ENCODE measurements around the gene CCDC167. TPM values are rescaled to one million over a fixed set of nuclear protein-coding genes. Genes with fewer than 3 reads are reported as not detected.

The CCDC167 gene
- total RNA-seq, 1 experiment from 2014 or later: 31.5 TPM

DNA sequence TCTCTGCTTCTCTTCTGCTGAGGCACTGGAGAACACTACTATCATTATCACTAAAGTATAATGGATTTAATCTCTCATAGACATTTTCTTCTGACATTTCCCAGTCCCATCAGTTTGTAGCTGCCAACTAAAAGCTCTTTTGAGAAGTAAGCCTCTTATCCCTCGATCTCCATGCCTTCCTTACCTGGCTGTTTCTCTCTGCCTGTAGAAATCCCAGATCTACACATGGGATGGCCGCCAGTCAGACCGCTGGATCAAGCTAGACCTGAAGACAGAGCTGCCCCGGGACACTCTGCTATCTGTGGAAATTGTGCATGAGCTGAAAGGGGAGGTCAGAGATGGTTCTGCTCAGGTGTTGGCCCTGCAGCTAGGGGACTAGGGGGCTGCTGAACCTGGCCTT is 25.4 kb downstream of the CCDC167 start:
- H3K27ac ChIP-seq (ENCODE audit: low read depth, low read length, poor library complexity, severe bottlenecking): no peak overlapping the region
- no peaks in the 10 kb centered on the region for H3K9me3 ChIP-seq (ENCODE audit: low read depth, low read length, poor library complexity, severe bottlenecking)
- H3K4me3 ChIP-seq (ENCODE audit: low read depth, low read length, poor library complexity, severe bottlenecking): no peak overlapping the region
- TF ChIP-seq EZH2 (IDR thresholded peaks at IDR 0.05; ENCODE audit: borderline replicate concordance, low read depth, low read length, poor library complexity, severe bottlenecking): no peak
- TF ChIP-seq, protein P1, sequence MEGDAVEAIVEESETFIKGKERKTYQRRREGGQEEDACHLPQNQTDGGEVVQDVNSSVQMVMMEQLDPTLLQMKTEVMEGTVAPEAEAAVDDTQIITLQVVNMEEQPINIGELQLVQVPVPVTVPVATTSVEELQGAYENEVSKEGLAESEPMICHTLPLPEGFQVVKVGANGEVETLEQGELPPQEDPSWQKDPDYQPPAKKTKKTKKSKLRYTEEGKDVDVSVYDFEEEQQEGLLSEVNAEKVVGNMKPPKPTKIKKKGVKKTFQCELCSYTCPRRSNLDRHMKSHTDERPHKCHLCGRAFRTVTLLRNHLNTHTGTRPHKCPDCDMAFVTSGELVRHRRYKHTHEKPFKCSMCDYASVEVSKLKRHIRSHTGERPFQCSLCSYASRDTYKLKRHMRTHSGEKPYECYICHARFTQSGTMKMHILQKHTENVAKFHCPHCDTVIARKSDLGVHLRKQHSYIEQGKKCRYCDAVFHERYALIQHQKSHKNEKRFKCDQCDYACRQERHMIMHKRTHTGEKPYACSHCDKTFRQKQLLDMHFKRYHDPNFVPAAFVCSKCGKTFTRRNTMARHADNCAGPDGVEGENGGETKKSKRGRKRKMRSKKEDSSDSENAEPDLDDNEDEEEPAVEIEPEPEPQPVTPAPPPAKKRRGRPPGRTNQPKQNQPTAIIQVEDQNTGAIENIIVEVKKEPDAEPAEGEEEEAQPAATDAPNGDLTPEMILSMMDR (conservative IDR thresholded peaks at IDR 0.05; ENCODE audit: low read depth, low read length): no peak
- ChIA-PET POLR2A (ENCODE audit: low non-redundant PET) (no interaction called here), CTCF (no interaction called here)
- DNase-seq (ENCODE audit: low spot score): no peak
- intact Hi-C loops (cut with micrococcal nuclease; ENCODE audit: unreplicated experiment): no loop called here
- H3K27me3 ChIP-seq (replicated peaks; ENCODE audit: insufficient read depth, low read depth, low read length, poor library complexity): no peaks in the 10 kb centered on the region
- peaks cover 24% of the 10 kb centered on the region for H3K36me3 ChIP-seq (ENCODE audit: insufficient read depth, low read length, poor library complexity, severe bottlenecking)
- H3K4me1 ChIP-seq (ENCODE audit: insufficient read depth, low read length, poor library complexity, severe bottlenecking): no peaks in the 10 kb centered on the region
- BruUV-seq (replicated peaks): no TSS peak

DNA sequence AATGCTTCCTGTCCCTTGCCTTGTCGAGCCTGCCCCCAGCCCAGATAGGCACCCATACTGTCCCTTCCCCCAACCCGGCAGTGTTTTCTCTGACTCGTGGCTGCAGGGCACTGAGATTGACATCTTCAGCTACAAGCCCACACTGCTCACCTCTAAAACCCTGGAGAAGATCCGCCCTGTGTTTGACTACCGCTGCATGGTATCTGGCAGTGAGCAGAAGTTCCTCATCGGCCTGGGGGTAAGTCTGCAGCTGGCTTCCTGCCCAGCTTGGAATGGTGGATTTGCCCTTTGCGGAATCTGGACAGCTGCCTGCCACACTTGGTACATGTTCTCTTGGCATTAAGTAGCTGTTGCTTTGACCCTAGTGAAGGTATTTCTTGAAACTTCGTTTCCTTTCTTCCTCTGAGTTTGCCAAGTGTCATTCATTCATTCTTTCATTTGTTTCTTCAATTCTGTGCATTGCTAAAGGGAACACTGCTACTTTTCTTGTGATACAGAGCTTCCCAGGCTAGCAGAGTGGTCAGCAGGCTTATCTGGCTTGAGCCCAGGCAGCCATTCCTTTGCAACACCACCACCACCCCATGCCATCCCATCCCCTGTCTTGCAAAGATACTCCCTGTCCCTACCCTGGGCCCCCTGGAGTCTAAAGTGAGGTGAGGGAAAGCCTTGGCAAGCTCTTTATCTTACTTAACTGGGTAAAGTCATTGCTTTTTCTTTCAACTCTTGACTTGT is 26.2 kb downstream of the CCDC167 start:
- H3K27ac ChIP-seq (ENCODE audit: low read depth, low read length, poor library complexity, severe bottlenecking): no peak overlapping the region
- H3K36me3 ChIP-seq (ENCODE audit: insufficient read depth, low read length, poor library complexity, severe bottlenecking): peaks cover 18% of the 10 kb centered on the region
- ChIA-PET CTCF (no interaction called here), POLR2A (ENCODE audit: low non-redundant PET) (interaction anchor here (0.7 kb wide), 1 partner anchor 192 kb away, joined by 3 read pairs; no protein-coding TSS in a partner anchor)
- no peak for DNase-seq (ENCODE audit: low spot score)
- TF ChIP-seq, protein P1 (conservative IDR thresholded peaks at IDR 0.05; ENCODE audit: low read depth, low read length): no peak
- no peak for TF ChIP-seq EZH2 (IDR thresholded peaks at IDR 0.05; ENCODE audit: borderline replicate concordance, low read depth, low read length, poor library complexity, severe bottlenecking)
- no TSS peak for BruUV-seq (replicated peaks)
- intact Hi-C loops (cut with micrococcal nuclease; ENCODE audit: unreplicated experiment): no loop called here
- no peaks in the 10 kb centered on the region for H3K9me3 ChIP-seq (ENCODE audit: low read depth, low read length, poor library complexity, severe bottlenecking)
- H3K4me3 ChIP-seq (ENCODE audit: low read depth, low read length, poor library complexity, severe bottlenecking): no peak overlapping the region
- no peaks in the 10 kb centered on the region for H3K4me1 ChIP-seq (ENCODE audit: insufficient read depth, low read length, poor library complexity, severe bottlenecking)
- H3K27me3 ChIP-seq (replicated peaks; ENCODE audit: insufficient read depth, low read depth, low read length, poor library complexity): no peaks in the 10 kb centered on the region

DNA sequence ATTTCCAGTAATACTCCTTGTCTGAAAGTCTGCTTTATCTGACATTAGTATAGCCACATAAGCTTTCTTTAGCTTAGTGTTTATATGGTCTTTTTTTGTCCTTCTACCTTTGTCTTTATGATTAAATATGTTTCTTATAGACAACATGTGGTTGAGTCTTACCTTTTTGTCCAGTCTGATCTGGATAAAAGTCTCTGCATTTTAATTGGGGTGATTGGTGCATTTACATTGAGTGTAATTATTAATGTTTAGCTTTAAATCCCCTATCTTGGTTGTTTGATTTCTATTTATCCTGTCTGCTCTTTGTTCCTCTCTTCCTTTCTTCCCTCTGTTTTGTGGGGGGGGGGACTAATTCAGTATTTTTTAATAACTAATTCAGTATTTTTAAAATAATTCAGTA is 32.0 kb downstream of the CCDC167 start:
- H3K9me3 ChIP-seq (ENCODE audit: low read depth, low read length, poor library complexity, severe bottlenecking): peaks cover 7% of the 10 kb centered on the region
- no TSS peak for BruUV-seq (replicated peaks)
- peaks cover 10% of the 10 kb centered on the region for H3K36me3 ChIP-seq (ENCODE audit: insufficient read depth, low read length, poor library complexity, severe bottlenecking)
- ChIA-PET POLR2A (ENCODE audit: low non-redundant PET) (no interaction called here), CTCF (no interaction called here)
- DNase-seq (ENCODE audit: low spot score): no peak
- no peaks in the 10 kb centered on the region for H3K27me3 ChIP-seq (replicated peaks; ENCODE audit: insufficient read depth, low read depth, low read length, poor library complexity)
- H3K27ac ChIP-seq (ENCODE audit: low read depth, low read length, poor library complexity, severe bottlenecking): no peak overlapping the region
- TF ChIP-seq, protein P1 (conservative IDR thresholded peaks at IDR 0.05; ENCODE audit: low read depth, low read length): no peak
- TF ChIP-seq EZH2 (IDR thresholded peaks at IDR 0.05; ENCODE audit: borderline replicate concordance, low read depth, low read length, poor library complexity, severe bottlenecking): no peak
- no peak overlapping the region for H3K4me3 ChIP-seq (ENCODE audit: low read depth, low read length, poor library complexity, severe bottlenecking)
- no peaks in the 10 kb centered on the region for H3K4me1 ChIP-seq (ENCODE audit: insufficient read depth, low read length, poor library complexity, severe bottlenecking)
- intact Hi-C loops (cut with micrococcal nuclease; ENCODE audit: unreplicated experiment): no loop called here

All from A673 (cell line).